SK-N-SH (cell line): Measurements from ENCODE around the gene TTC7B. TPM values are rescaled to one million over a fixed set of nuclear protein-coding genes. Genes with fewer than 3 reads are reported as not detected.
A peak's percentile ranks its signal among the peaks of the same experiment; 100 is the strongest.

Experiments
- CTCF ChIA-PET: fragments of 300-600, 350-600 bp; formaldehyde crosslinking; extraction: SDS; loops from one replicate; lab custom pipeline; 2021; lab: Yijun Ruan, JAX
- POLR2A ChIA-PET: fragments of 350-600 bp; sonication (Branson Sonifier 250); formaldehyde crosslinking; extraction: SDS; loops from one replicate; lab custom pipeline; 2020; ENCODE audit warnings: antibody characterized with exemption, inconsistent platforms; lab: Yijun Ruan, JAX
- DNase-seq: peaks from one replicate; pipeline ENCODE4 v3.0.0; 2012
- H2AFZ ChIP-seq: fragments of 200-600 bp; sonication (generic); 2 replicates; pipeline ENCODE4 v1.8.1; 2016; ENCODE audit warnings: antibody characterized with exemption, mild to moderate bottlenecking, low read depth
- H3F3A ChIP-seq: fragments of 200-600 bp; sonication (generic); replicated peaks from 2 replicates; pipeline ENCODE3; 2016; ENCODE audit warnings: antibody characterized with exemption, mild to moderate bottlenecking; ENCODE audit not compliant: insufficient read depth
- H3K27ac ChIP-seq, 2 experiments: fragments of 200-500 bp in 1 of 2; fragments of 200-600 bp in 1 of 2; sonication (Bioruptor generic) in 1 of 2; sonication (generic), shearing (Covaris generic) in 1 of 2; 2 replicates each; pipeline versions ENCODE4 v1.5.1 to v1.6.1; 2014 to 2016; ENCODE audit warnings: low read depth in 2 of 2, inconsistent platforms in 1 of 2, low read length in 1 of 2, mild to moderate bottlenecking in 1 of 2, mixed read lengths in 1 of 2
- H3K27me3 ChIP-seq: fragments of 200-600 bp; sonication (generic), shearing (Covaris generic); 2 replicates; pipeline ENCODE4 v1.6.1; 2016; ENCODE audit warnings: mixed run types; ENCODE audit not compliant: insufficient read depth
- H3K36me3 ChIP-seq, 2 experiments: fragments of 200-500 bp in 1 of 2; fragments of 200-600 bp in 1 of 2; sonication (Bioruptor generic) in 1 of 2; sonication (generic) in 1 of 2; replicated peaks in 1 of 2; 2 replicates each; pipeline versions ENCODE3 to v1.5.1; 2014 to 2016; ENCODE audit warnings: low read length in 1 of 2, mild to moderate bottlenecking in 1 of 2; ENCODE audit not compliant: insufficient read depth in 2 of 2, control insufficient read depth in 1 of 2
- H3K4me1 ChIP-seq, 2 experiments: fragments of 200-500 bp in 1 of 2; fragments of 200-600 bp in 1 of 2; sonication (Bioruptor generic) in 1 of 2; sonication (generic), shearing (Covaris generic) in 1 of 2; 2 replicates each; pipeline versions ENCODE4 v1.5.1 to v1.6.1; 2014 to 2016; ENCODE audit warnings: low read depth in 1 of 2, low read length in 1 of 2, mixed run types in 1 of 2; ENCODE audit not compliant: insufficient read depth in 2 of 2, control insufficient read depth in 1 of 2
- H3K4me2 ChIP-seq: fragments of 200-600 bp; sonication (generic), shearing (Covaris generic); 2 replicates; pipeline ENCODE4 v1.6.1; 2017; ENCODE audit warnings: mixed run types
- H3K4me3 ChIP-seq, 2 experiments: fragments of 200-500 bp in 1 of 2; fragments of 200-600 bp in 1 of 2; sonication (Bioruptor generic) in 1 of 2; sonication (generic), shearing (Covaris generic) in 1 of 2; 2 replicates each; pipeline versions ENCODE4 v1.5.1 to v1.8.1; 2014 to 2016; ENCODE audit warnings: low read depth in 2 of 2, inconsistent platforms in 1 of 2, low read length in 1 of 2, mild to moderate bottlenecking in 1 of 2, mixed read lengths in 1 of 2, moderate library complexity in 1 of 2
- H3K79me2 ChIP-seq: fragments of 200-600 bp; sonication (generic); 2 replicates; pipeline ENCODE4 v1.8.1; 2017; ENCODE audit warnings: mild to moderate bottlenecking; ENCODE audit not compliant: insufficient read depth
- H3K9ac ChIP-seq: fragments of 200-600 bp; sonication (generic); 2 replicates; pipeline ENCODE4 v1.6.1; 2017; ENCODE audit warnings: mixed run types
- H3K9me2 ChIP-seq: fragments of 200-600 bp; sonication (generic); 2 replicates; pipeline ENCODE4 v1.6.1; 2017; ENCODE audit warnings: mixed run types
- H3K9me3 ChIP-seq: fragments of 200-600 bp; sonication (generic); 2 replicates; pipeline ENCODE4 v1.6.1; 2017; ENCODE audit warnings: mixed run types, mild to moderate bottlenecking, moderate library complexity
- H4K20me1 ChIP-seq: fragments of 200-600 bp; sonication (generic); 2 replicates; pipeline ENCODE4 v1.6.1; 2017; ENCODE audit warnings: mild to moderate bottlenecking, mixed run types; ENCODE audit not compliant: insufficient read depth
- CHD2 ChIP-seq: fragments of 150-350 bp; IDR thresholded peaks from 2 replicates; pipeline ENCODE4 v1.6.1; 2018; ENCODE audit warnings: low read length; ENCODE audit not compliant: partially characterized antibody
- EZH2phosphoT487 ChIP-seq: fragments of 200-600 bp; sonication (generic); IDR thresholded peaks from 2 replicates; pipeline ENCODE4 v1.6.1; 2017; ENCODE audit warnings: low read depth, mixed run types, mild to moderate bottlenecking, antibody characterized with exemption, moderate library complexity, borderline replicate concordance
- FOSL2 ChIP-seq: IDR thresholded peaks from 2 replicates; pipeline ENCODE4 v1.4.0; 2012; ENCODE audit warnings: low read depth, mild to moderate bottlenecking, moderate library complexity, borderline replicate concordance
- FOXJ3 ChIP-seq: sonication (generic); formaldehyde crosslinking; IDR thresholded peaks from 2 replicates; pipeline ENCODE4 v1.5.1; 2020; ENCODE audit warnings: mild to moderate bottlenecking, missing genetic modification reagents
- GABPA ChIP-seq: IDR thresholded peaks from 2 replicates; pipeline ENCODE4 v1.4.0; 2012; ENCODE audit warnings: low read depth, mild to moderate bottlenecking
- JUND ChIP-seq: IDR thresholded peaks from 2 replicates; pipeline ENCODE4 v1.4.0; 2012
- MEF2A ChIP-seq: IDR thresholded peaks from 2 replicates; pipeline ENCODE4 v1.4.0; 2012; ENCODE audit warnings: low read depth, borderline replicate concordance
- MXI1 ChIP-seq: IDR thresholded peaks from 2 replicates; pipeline ENCODE4 v1.6.1; 2012; ENCODE audit warnings: mild to moderate bottlenecking, low read depth, low read length, improper control_type of control experiment
- RAD21 ChIP-seq: IDR thresholded peaks from 2 replicates; pipeline ENCODE4 v1.6.1; 2012; ENCODE audit warnings: mild to moderate bottlenecking, low read length
- RXRA ChIP-seq: IDR thresholded peaks from 2 replicates; pipeline ENCODE4 v1.4.0; 2012; ENCODE audit warnings: low read depth, mild to moderate bottlenecking, borderline replicate concordance
- TCF12 ChIP-seq: IDR thresholded peaks from 2 replicates; pipeline ENCODE4 v1.4.0; 2012
- TEAD4 ChIP-seq: IDR thresholded peaks from 2 replicates; pipeline ENCODE4 v1.4.0; 2012; ENCODE audit warnings: mild to moderate bottlenecking, borderline replicate concordance; ENCODE audit not compliant: insufficient read depth
- WGBS: methylation state at CpG from one replicate; pipeline ENCODE4 v1.1.6; 2017; ENCODE audit warnings: low lambda C conversion rate; 5-methylcytosine and 5-hydroxymethylcytosine counted together
- polyA plus RNA-seq, 3 experiments: library from polyadenylated mRNA; depleted of rRNA; stranded (reverse); fragments of >200 nt; gene quantifications; 2 replicates each; pipeline ENCODE4 v1.2.3, GENCODE V29; 2012
- TF ChIP-seq, protein P1 (sequence below): fragments of 150-350 bp; IDR thresholded peaks from 2 replicates; pipeline ENCODE4 v1.6.1; 2016; ENCODE audit warnings: mild to moderate bottlenecking, low read depth, low read length
- TF ChIP-seq, protein P2 (sequence below): IDR thresholded peaks from 2 replicates; pipeline ENCODE4 v1.4.0; 2012; ENCODE audit warnings: low read depth
- TF ChIP-seq, protein P3 (sequence below): IDR thresholded peaks from 2 replicates; pipeline ENCODE4 v1.4.0; 2012; ENCODE audit warnings: low read depth, borderline replicate concordance
- TF ChIP-seq, protein P4 (sequence below): IDR thresholded peaks from 2 replicates; pipeline ENCODE4 v1.4.0; 2012; ENCODE audit warnings: low read depth, borderline replicate concordance
- TF ChIP-seq, protein P5 (sequence below): fragments of 200-600 bp; sonication (generic); IDR thresholded peaks from 2 replicates; pipeline ENCODE4 v1.6.1; 2017; ENCODE audit warnings: antibody characterized with exemption, mild to moderate bottlenecking, moderate library complexity

Gene TTC7B
- polyA plus RNA-seq, 1 of the 3 experiments (the other 2 are of a cell fraction): 43.1 TPM

DNA sequence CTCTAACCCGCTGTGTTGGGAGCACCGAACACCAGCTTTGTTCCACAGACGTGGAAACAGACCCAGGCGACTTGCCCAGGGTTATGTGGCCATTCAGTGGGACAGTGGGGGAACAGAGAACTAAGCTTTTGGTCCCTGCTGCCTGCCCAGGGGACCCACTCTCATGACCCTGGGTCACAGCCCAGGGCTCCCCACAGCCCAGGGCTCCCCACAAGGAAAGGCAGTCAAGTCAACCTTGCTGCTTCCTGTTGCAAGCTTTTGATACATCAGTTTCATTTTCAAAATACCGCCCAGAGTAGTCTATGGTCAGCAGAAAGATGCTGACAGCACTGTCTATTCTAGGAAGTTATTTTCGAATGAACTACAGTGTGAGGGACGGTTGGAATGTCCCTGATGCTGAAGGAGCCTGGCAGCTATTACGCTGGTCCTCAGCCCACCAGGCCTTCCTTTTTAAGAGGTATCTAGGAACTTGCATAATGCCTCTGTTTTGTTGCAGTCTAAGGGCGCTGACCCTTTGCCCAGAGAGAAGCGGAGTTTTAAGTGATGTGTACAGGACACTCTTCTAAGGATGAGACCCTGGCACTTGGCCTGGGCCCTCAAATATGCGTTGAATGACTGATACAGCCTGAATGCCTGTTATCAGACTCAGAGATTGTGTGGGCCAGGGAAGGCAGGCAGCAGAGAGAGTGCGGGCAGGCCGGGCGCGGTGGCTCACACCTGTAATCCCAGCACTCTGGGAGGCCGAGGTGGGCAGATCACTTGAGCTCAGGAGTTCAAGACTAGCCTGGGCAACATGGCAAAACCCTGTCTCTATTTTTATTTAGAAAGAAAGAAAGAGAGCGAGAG is 12.6 kb upstream of the TTC7B start:
- Histone ChIP-seq H2AFZ (peak overlapping the region; percentile 96), H3K27ac (peak overlapping the region in 1 of 2 experiments; percentile 54; a peak in 1 of 4 replicates), H3K4me2 (peak overlapping the region; percentile 84), H3K4me3 (peak overlapping the region; percentile 39 to 59; a peak in 3 of 4 replicates), H3K79me2 (no peaks in the 10 kb centered on the region), H3K4me1 (peaks cover 0 to 9% of the 10 kb centered on the region in 2 experiments; a peak in 1 of 4 replicates), H3K9ac (0 out of 2 replicates have a peak overlapping the region, but pooled peaks have one; percentile 25), H3K27me3 (no peaks in the 10 kb centered on the region), H4K20me1 (no peaks in the 10 kb centered on the region), H3K9me2 (no peaks in the 10 kb centered on the region), H3K9me3 (no peaks in the 10 kb centered on the region), H3F3A (no peaks in the 10 kb centered on the region), H3K36me3 (no peaks in the 10 kb centered on the region)
- WGBS: 93% methylated on average over 17 of the region's 17 CpGs
- ChIA-PET POLR2A (no interaction called here), CTCF (no interaction called here)
- DNase-seq: no peak
- TF ChIP-seq, protein P1, sequence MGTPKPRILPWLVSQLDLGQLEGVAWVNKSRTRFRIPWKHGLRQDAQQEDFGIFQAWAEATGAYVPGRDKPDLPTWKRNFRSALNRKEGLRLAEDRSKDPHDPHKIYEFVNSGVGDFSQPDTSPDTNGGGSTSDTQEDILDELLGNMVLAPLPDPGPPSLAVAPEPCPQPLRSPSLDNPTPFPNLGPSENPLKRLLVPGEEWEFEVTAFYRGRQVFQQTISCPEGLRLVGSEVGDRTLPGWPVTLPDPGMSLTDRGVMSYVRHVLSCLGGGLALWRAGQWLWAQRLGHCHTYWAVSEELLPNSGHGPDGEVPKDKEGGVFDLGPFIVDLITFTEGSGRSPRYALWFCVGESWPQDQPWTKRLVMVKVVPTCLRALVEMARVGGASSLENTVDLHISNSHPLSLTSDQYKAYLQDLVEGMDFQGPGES: no peak
- TF ChIP-seq RAD21 (no peak), CHD2 (no peak), FOSL2 (no peak), EZH2phosphoT487 (no peak), FOXJ3 (no peak), MXI1 (no peak), TCF12 (no peak), JUND (no peak), RXRA (no peak), TEAD4 (no peak), MEF2A (no peak), GABPA (no peak)
- TF ChIP-seq, protein P2, sequence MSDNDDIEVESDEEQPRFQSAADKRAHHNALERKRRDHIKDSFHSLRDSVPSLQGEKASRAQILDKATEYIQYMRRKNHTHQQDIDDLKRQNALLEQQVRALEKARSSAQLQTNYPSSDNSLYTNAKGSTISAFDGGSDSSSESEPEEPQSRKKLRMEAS: no peak
- TF ChIP-seq, protein P3, sequence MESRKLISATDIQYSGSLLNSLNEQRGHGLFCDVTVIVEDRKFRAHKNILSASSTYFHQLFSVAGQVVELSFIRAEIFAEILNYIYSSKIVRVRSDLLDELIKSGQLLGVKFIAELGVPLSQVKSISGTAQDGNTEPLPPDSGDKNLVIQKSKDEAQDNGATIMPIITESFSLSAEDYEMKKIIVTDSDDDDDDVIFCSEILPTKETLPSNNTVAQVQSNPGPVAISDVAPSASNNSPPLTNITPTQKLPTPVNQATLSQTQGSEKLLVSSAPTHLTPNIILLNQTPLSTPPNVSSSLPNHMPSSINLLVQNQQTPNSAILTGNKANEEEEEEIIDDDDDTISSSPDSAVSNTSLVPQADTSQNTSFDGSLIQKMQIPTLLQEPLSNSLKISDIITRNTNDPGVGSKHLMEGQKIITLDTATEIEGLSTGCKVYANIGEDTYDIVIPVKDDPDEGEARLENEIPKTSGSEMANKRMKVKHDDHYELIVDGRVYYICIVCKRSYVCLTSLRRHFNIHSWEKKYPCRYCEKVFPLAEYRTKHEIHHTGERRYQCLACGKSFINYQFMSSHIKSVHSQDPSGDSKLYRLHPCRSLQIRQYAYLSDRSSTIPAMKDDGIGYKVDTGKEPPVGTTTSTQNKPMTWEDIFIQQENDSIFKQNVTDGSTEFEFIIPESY: no peak
- TF ChIP-seq, protein P4, sequence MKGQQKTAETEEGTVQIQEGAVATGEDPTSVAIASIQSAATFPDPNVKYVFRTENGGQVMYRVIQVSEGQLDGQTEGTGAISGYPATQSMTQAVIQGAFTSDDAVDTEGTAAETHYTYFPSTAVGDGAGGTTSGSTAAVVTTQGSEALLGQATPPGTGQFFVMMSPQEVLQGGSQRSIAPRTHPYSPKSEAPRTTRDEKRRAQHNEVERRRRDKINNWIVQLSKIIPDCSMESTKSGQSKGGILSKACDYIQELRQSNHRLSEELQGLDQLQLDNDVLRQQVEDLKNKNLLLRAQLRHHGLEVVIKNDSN: no peak
- TF ChIP-seq, protein P5, sequence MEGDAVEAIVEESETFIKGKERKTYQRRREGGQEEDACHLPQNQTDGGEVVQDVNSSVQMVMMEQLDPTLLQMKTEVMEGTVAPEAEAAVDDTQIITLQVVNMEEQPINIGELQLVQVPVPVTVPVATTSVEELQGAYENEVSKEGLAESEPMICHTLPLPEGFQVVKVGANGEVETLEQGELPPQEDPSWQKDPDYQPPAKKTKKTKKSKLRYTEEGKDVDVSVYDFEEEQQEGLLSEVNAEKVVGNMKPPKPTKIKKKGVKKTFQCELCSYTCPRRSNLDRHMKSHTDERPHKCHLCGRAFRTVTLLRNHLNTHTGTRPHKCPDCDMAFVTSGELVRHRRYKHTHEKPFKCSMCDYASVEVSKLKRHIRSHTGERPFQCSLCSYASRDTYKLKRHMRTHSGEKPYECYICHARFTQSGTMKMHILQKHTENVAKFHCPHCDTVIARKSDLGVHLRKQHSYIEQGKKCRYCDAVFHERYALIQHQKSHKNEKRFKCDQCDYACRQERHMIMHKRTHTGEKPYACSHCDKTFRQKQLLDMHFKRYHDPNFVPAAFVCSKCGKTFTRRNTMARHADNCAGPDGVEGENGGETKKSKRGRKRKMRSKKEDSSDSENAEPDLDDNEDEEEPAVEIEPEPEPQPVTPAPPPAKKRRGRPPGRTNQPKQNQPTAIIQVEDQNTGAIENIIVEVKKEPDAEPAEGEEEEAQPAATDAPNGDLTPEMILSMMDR: no peak
